Measurements from ENCODE around the gene SNX14. TPM values are rescaled to one million over a fixed set of nuclear protein-coding genes. Genes with fewer than 3 reads are reported as not detected.
"Not testable (repeated sequence)": the region's sequence is repeated elsewhere in the genome, so short reads cannot be mapped to it uniquely, and the experiment has no call there.

The SNX14 gene
- total RNA-seq, 1 experiment from 2014 or later: 85.7 TPM

DNA sequence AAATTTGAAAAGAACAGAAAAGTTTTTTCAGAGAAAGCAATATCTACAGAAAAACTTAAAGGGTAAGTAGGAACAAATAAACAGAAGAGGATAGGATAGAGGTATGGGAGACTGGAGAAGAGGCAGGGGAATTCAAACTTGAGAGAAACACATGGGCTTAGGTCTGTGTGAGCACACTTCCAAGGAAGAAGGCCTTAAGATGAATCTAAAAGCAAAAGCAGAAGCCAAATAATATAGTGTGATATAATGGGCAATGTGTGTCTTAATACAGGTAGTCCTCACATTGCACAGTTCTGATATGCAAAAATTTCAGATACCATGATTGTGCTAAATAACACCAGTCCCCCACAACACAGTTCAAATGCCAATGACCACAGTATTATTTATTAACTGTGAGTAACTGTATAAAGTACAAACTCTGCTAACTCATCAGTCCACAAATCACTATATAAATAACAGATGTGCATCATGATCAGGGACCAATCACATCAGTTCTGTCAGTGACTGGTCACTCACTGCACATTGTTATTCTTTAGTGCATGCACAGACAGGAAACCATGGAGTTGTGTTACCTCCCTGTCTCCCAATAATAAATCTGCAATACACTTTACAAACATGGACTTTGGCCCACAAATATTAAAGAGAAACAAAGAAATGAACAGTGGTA, 18.6 kb downstream of the SNX14 start:
- H3K27ac ChIP-seq: no peak overlapping the region
- no peaks in the 10 kb centered on the region for H3K27me3 ChIP-seq
- H3K4me3 ChIP-seq: no peak overlapping the region
- no peaks in the 10 kb centered on the region for H3K9me3 ChIP-seq (replicated peaks)
- no peak for DNase-seq
- H3K4me1 ChIP-seq: no peaks in the 10 kb centered on the region
- peaks cover 9% of the 10 kb centered on the region for H3K36me3 ChIP-seq

DNA sequence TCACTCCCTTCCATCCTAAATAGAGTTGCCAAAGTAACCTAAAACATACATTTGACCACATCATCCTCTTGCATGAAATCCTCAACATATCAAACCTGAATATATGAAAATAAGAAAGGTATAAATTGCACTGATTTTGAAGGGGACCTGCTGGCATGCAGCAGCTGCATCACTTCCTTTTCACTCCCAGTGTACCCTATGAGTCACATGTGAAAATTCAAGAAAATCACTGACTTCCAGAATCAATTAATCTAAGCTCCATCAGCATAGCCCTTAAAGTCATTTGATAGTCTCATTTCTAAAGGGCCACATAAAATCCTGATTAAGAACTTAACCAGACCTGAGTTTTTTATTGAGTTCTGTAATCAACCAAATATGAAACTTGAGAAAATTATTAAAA, 24.3 kb downstream of the SNX14 start:
- peaks cover 23% of the 10 kb centered on the region for H3K36me3 ChIP-seq
- no peaks in the 10 kb centered on the region for H3K4me1 ChIP-seq
- H3K27ac ChIP-seq: no peak overlapping the region
- DNase-seq: no peak
- no peak overlapping the region for H3K4me3 ChIP-seq
- no peaks in the 10 kb centered on the region for H3K27me3 ChIP-seq
- H3K9me3 ChIP-seq (replicated peaks): peaks cover under 1% of the 10 kb centered on the region; the same call in 1 of the 2 replicates

DNA sequence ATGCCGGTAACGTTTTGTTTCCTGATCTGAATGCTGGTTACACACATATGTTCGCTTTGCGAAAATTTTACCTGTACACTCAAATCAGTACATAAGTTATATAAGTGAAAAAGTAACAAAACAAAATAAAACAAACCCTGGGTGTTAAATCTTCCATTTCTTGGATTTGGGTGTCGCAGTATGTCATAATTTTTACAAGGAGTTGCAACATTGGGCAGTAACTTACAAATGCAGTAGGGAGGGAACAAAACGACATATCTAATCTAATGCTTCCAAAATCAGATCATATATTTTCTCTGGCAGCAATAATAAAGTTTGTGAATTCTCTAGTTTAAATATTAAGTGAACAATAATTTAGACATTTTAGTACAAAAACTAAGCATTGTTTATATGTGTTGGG, 25.2 kb downstream of the SNX14 start:
- no peaks in the 10 kb centered on the region for H3K4me1 ChIP-seq
- peaks cover 4% of the 10 kb centered on the region; the same call in 1 of the 2 replicates for H3K9me3 ChIP-seq (replicated peaks)
- H3K27me3 ChIP-seq: no peaks in the 10 kb centered on the region
- no peak for DNase-seq
- peaks cover 26% of the 10 kb centered on the region for H3K36me3 ChIP-seq
- no peak overlapping the region for H3K27ac ChIP-seq
- H3K4me3 ChIP-seq: no peak overlapping the region

- Histone ChIP-seq H3K27me3 (no peaks in the 10 kb centered on the region), H3K4me3 (no peak overlapping the region), H3K27ac (no peak overlapping the region), H3K36me3 (peaks cover 21% of the 10 kb centered on the region), H3K4me1 (no peaks in the 10 kb centered on the region), H3K9me3 (replicated peaks) (peaks cover 4% of the 10 kb centered on the region; the same call in 1 of the 2 replicates)
- DNase-seq: no peak
Measured at GRCh38 chr6:85565736-85566135, 27.9 kb downstream of the SNX14 start.

DNA sequence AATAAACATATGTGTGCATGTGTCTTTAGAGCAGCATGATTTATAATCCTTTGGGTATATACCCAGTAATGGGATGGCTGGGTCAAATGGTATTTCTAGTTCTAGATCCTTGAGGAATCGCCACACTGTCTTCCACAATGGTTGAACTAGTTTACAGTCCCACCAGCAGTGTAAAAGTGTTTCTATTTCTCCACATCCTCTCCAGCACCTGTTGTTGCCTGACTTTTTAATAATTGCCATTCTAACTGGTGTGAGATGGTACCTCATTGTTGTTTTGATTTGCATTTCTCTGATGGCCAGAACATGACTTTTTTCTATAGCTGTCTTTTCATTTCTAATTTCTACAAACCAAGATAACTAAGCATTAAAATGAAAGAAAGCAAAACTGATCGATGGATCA, 29.4 kb downstream of the SNX14 start:
- not testable (repeated sequence) for H3K4me3 ChIP-seq; DNase-seq; H3K27ac ChIP-seq; H3K4me1 ChIP-seq; H3K9me3 ChIP-seq (replicated peaks); H3K27me3 ChIP-seq
- H3K36me3 ChIP-seq: peaks cover 21% of the 10 kb centered on the region

DNA sequence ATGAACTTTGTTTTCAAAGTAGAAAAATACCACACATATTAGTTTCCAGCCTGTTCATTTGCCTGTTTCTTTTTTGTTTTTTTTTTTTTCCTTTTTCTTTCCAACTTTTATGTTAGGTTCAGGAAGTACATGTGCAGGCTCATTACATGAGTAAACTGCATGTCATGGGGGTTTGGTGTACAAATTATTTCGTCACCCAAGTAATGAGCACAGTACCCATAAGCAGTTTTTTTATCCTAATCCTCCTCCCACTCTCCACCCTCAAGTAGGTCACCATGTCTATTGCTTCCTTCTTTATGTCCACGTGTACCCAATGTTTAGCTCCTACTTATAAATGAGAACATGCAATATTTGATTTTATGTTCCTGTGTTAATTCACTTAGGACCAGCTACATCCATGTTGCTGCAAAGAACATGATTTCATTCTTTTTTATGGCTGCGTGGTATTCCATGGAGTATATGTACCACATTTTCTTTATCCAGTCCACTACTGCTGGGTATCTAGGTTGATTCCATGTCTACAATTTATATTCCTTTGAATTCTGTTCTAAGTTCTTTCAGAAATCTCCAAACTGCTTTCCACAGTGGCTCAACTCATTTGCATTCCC, 31.8 kb downstream of the SNX14 start:
- Histone ChIP-seq H3K4me3 (no peak overlapping the region), H3K4me1 (no peaks in the 10 kb centered on the region), H3K27me3 (no peaks in the 10 kb centered on the region), H3K9me3 (replicated peaks) (peaks cover 4% of the 10 kb centered on the region; the same call in 1 of the 2 replicates), H3K27ac (no peak overlapping the region), H3K36me3 (peaks cover 19% of the 10 kb centered on the region)
- DNase-seq: no peak

DNA sequence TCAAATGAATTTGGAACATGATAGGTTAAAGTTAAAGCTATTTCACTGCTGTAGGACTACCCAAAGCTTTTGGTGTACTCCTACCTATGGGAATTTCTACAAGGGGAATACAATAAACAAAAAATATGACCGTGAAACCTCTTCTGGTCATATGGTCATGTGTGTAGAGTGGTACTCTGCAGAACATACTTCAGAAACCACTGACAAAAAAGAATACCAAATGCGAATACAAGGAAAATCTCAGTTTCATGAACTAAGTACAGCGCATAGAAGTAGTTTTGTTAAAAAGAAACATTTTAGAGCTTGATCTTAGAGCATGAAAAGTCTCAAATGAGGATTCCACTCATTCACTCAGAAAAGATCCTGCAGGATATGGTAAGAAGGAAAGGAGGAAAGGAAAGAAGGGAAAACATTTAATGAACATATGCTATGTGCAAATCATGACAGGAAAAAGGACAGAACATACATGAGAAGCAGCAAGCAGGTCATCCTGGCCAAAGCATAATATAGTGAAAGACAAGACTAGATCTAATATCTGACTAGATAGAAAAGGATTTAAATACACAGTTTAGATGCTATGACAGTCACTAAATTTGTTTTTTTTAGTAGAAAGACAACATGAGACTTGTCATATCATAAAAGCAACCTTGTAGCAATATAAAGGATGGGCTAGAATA, 36.5 kb downstream of the SNX14 start:
- Histone ChIP-seq H3K27ac (no peak overlapping the region), H3K9me3 (replicated peaks) (no peaks in the 10 kb centered on the region), H3K36me3 (peaks cover 8% of the 10 kb centered on the region; the same call in 1 of the 2 replicates), H3K4me1 (no peaks in the 10 kb centered on the region), H3K4me3 (no peak overlapping the region), H3K27me3 (no peaks in the 10 kb centered on the region)
- no peak for DNase-seq

GRCh38 chr6:85552652-85553051, 41.0 kb downstream of the SNX14 start:
- Histone ChIP-seq H3K36me3 (peaks cover 17% of the 10 kb centered on the region), H3K4me3 (no peak overlapping the region), H3K27me3 (no peaks in the 10 kb centered on the region), H3K27ac (no peak overlapping the region), H3K4me1 (no peaks in the 10 kb centered on the region), H3K9me3 (replicated peaks) (0 out of 2 replicates have a peak, but pooled peaks cover 4% of the 10 kb centered on the region)
- DNase-seq: peak in 1 of 2 experiments; percentile 15

DNA sequence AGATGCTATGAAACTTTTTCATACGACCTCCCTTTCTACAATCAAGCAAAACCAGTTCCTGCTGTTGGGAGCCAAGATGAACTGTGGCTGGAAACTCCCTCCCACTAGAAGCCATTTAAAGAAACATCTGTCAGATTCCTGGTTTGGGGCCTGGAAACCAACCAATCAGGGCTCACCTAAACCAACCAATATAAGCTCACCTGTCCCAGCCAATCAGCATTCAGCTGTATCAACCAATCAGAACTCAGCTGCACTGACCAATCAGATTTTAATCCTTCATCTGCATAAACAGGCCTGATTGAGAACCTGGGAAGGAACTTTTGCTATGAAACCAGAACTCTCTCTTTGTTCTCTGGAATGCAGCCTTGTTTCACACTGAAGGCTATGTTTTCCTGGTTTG, 42.4 kb downstream of the SNX14 start:
- DNase-seq: peak; percentile 5 to 39
- H3K9me3 ChIP-seq (replicated peaks): 0 out of 2 replicates have a peak, but pooled peaks cover 4% of the 10 kb centered on the region
- no peak overlapping the region for H3K4me3 ChIP-seq
- peaks cover 24% of the 10 kb centered on the region for H3K36me3 ChIP-seq
- no peaks in the 10 kb centered on the region for H3K4me1 ChIP-seq
- no peak overlapping the region for H3K27ac ChIP-seq
- no peaks in the 10 kb centered on the region for H3K27me3 ChIP-seq

- H3K36me3 ChIP-seq: peaks cover 33% of the 10 kb centered on the region
- no peak for DNase-seq
- no peaks in the 10 kb centered on the region for H3K27me3 ChIP-seq
- H3K27ac ChIP-seq: no peak overlapping the region
- no peaks in the 10 kb centered on the region for H3K4me1 ChIP-seq
- H3K9me3 ChIP-seq (replicated peaks): 0 out of 2 replicates have a peak, but pooled peaks cover 4% of the 10 kb centered on the region
- H3K4me3 ChIP-seq: no peak overlapping the region
Measured at GRCh38 chr6:85547719-85548118, 45.9 kb downstream of the SNX14 start.

- H3K4me3 ChIP-seq: no peak overlapping the region
- DNase-seq: no peak
- H3K4me1 ChIP-seq: no peaks in the 10 kb centered on the region
- peaks cover 35% of the 10 kb centered on the region for H3K36me3 ChIP-seq
- H3K9me3 ChIP-seq (replicated peaks): no peaks in the 10 kb centered on the region
- H3K27ac ChIP-seq: no peak overlapping the region
- no peaks in the 10 kb centered on the region for H3K27me3 ChIP-seq
Measured at GRCh38 chr6:85544776-85545175, 48.9 kb downstream of the SNX14 start.

- no peak overlapping the region for H3K27ac ChIP-seq
Measured at GRCh38 chr6:85537055-85537494, 56.6 kb downstream of the SNX14 start.

GRCh38 chr6:85524281-85524680, 69.4 kb downstream of the SNX14 start:
- H3K36me3 ChIP-seq: peaks cover 24% of the 10 kb centered on the region
- H3K27ac ChIP-seq; H3K9me3 ChIP-seq (replicated peaks); H3K4me3 ChIP-seq; DNase-seq; H3K27me3 ChIP-seq; H3K4me1 ChIP-seq: not testable (repeated sequence)

More at GRCh38 chr6:85537055-85537494, 56.6 kb downstream of the SNX14 start:
- Histone ChIP-seq H3K9me3 (replicated peaks) (no peaks in the 10 kb centered on the region), H3K36me3 (peaks cover 23% of the 10 kb centered on the region), H3K4me1 (no peaks in the 10 kb centered on the region), H3K27me3 (no peaks in the 10 kb centered on the region), H3K4me3 (no peak overlapping the region)
- DNase-seq: peak in 1 of 2 experiments; percentile 19

GRCh38 chr6:85516168-85516567, 77.5 kb downstream of the SNX14 start:
- Histone ChIP-seq H3K4me3 (no peak overlapping the region), H3K27me3 (no peaks in the 10 kb centered on the region), H3K4me1 (no peaks in the 10 kb centered on the region), H3K36me3 (peaks cover 34% of the 10 kb centered on the region), H3K27ac (no peak overlapping the region), H3K9me3 (replicated peaks) (no peaks in the 10 kb centered on the region)
- DNase-seq: no peak

DNA sequence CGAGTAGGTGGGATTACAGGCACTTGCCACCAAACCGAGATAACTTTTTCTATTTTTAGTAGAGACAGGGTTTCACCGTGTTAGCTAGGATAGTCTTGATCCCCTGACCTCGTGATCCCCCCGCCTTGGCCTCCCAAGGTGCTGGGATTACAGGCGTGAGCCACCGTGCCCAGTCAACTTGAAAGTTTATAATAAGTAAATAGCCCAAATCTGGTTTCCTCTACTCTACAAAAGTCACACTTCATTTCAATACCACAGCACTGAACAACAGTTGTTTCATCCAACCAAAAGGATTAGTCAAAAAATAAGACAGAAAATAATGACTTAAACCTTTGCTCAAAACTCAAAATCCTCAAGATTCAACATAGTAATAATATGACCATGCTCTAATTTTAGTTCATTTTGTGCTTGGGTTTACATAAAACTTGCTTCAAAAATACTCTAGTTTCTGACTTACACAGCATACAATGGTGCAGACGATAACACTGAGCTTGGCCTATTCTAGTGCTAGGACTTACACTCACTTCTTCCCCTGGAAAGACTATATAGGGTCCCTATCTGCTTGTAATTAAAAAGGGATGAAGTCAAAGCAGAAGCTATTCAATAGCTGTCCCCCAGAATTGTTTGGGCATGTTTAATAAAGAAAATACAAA, 87.1 kb downstream of the SNX14 start:
- Histone ChIP-seq H3K9me3 (replicated peaks) (no peaks in the 10 kb centered on the region), H3K27me3 (no peaks in the 10 kb centered on the region), H3K27ac (no peak overlapping the region), H3K4me1 (no peaks in the 10 kb centered on the region), H3K4me3 (no peak overlapping the region), H3K36me3 (peaks cover 18% of the 10 kb centered on the region)
- DNase-seq: no peak
